Measurements from ENCODE around the gene ARHGAP1.

Gene ARHGAP1

GRCh38 chr11:46643531-46643930, 56.9 kb downstream of the ARHGAP1 start:
- no peak for DNase-seq (ENCODE audit: low read depth in 1 of 2, low spot score in 1 of 2)

GRCh38 chr11:46642627-46643335, 57.6 kb downstream of the ARHGAP1 start:
- DNase-seq (ENCODE audit: low read depth in 1 of 2, low spot score in 1 of 2) = no peak

DNA sequence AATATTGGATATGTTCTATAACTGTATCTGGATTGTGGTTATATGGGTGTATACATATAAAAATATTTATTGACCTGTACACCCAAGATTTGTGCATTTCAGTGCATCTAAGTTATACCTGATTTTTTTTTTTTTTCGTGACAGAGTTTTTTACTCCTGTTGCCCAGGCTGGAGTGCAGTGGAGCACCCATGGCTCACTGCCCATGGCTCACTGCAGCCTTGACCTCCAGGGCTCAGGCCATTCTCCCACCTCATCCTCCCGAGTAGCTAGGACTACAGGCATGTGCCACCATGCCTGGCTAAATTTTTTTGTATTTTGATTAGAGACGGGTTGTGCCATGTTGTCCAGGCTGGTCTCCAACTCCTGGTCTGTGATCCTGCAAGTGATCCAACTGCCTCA, 58.8 kb downstream of the ARHGAP1 start:
- no peak for DNase-seq (ENCODE audit: low read depth in 1 of 2, low spot score in 1 of 2)

DNA sequence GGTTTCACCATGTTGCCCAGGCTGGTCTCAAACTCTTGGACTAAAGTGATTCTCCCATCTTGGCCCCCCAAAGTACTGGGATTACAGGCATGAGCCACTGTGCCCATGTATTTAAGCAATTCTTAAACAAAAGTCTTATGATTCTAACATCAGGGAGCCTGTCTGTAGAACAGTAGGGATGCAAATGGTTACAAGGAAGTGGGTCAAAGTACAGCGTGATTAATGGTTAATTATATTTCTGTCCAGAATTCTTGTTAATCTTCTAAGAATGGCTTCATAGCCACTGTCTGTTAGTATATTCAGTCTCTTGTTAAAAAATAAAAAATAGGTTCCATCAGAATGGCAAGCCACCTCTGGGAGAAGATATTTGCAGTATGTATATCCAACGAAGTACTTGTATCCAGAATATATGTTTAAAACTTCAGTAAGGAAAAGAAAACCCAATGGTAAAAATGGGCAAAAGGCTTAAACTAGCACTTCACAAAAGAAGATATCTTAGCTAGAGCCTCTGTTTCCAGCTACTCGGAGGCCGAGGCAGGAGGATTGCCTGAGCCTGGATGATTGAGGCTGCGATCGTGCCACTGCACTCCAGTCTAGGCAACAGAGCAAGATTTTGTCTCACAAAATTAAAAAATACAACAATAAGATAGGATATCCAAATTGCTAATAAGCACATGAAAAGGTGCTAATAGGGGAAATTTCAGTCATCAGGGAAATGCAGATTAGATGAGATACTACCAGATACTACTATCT, 60.2 kb downstream of the ARHGAP1 start:
- DNase-seq (ENCODE audit: low read depth in 1 of 2, low spot score in 1 of 2) = no peak

- no peak for DNase-seq (ENCODE audit: low read depth in 1 of 2, low spot score in 1 of 2)
These were observed 61.1 kb downstream of the ARHGAP1 start for GRCh38 chr11:46639197-46639839.

- no peak for DNase-seq (ENCODE audit: low read depth in 1 of 2, low spot score in 1 of 2)
These were observed 62.9 kb downstream of the ARHGAP1 start for GRCh38 chr11:46637546-46637945.

- no peak for DNase-seq (ENCODE audit: low read depth in 1 of 2, low spot score in 1 of 2)
These were observed 64.8 kb downstream of the ARHGAP1 start for GRCh38 chr11:46635557-46636139.

DNA sequence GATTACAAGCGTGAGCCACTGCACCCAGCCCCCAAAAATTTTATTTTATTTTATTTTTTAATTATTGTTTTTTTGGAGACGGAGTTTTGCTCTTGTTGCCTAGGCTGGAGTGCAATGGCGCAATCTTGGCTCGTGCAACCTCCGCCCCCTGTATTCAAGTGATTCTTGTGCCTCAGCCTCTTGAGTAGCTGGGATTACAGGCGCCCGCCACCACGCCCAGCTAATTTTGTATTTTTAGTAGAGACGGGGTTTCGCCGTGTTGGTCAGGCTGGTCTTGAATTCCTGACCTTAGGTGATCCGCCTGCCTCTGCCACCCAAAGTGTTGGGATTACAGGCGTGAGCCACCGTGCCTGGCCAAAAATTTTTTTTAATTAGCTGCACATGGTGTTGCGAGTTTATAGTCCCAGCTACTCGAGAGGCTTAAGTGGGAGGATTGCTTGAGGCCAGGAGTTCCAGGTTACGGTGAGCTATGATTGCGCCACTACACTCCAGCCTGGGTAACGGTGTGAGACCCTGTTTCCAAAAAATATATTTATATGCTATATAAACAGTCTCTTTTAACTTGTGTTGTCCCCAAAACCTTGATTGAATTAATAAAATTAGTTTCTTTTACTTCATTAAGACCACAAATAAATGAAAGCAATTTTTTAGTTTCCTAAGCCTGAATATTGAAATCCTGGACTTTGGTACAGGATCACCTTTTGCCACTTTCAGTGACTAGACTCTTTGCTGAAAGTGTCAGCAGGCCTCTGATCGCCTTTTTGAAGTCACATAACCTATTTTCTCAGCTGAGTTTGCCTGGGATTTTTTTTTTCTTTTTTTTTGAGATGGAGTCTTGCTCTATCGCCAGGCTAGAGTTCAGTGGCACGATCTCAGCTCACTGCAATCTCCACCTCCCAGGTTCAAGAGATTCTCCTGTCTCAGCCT, 66.9 kb downstream of the ARHGAP1 start:
- DNase-seq (ENCODE audit: low read depth in 1 of 2, low spot score in 1 of 2) = no peak

- no peak for DNase-seq (ENCODE audit: low read depth in 1 of 2, low spot score in 1 of 2)
These were observed 67.9 kb downstream of the ARHGAP1 start for GRCh38 chr11:46632502-46632901.

DNA sequence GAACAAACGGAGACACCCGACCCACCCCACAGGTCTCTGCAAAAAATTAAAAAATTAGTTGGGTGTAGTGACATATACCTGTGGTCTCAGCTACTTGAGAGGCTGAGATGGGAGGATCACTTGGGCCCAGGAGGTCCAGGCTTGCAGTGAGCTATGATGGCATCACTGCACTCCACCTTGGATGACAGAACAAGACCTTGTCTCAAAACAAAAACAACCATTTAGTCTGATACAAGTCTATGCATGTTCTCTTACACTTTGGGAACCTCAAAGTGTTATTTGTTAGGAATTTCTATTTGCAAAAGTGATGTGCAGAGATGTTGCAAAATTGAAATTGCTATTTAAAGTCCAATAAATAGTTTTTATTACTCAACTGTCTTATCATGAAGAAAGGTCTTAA, 68.7 kb downstream of the ARHGAP1 start:
- no peak for DNase-seq (ENCODE audit: low read depth in 1 of 2, low spot score in 1 of 2)

DNA sequence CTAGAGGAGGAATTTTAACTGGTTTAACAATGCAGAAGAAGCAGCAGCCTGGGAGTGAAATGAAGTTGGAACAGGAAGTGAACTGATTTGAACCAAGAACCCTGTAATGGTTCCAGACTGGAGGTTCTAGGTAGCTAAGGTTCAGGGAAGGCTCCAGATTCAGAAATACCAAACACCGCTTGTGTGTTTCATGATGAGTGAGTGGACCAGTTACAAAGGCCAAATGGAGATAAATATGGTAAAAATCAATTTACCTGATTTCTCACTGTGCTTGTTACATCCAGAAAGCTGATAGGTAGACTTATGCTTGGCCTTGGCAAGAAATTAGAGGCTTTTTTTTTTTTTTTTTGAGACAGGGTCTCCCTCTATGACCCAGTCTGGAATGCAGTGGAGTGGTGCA, 70.2 kb downstream of the ARHGAP1 start:
- DNase-seq (ENCODE audit: low read depth in 1 of 2, low spot score in 1 of 2) = no peak

DNA sequence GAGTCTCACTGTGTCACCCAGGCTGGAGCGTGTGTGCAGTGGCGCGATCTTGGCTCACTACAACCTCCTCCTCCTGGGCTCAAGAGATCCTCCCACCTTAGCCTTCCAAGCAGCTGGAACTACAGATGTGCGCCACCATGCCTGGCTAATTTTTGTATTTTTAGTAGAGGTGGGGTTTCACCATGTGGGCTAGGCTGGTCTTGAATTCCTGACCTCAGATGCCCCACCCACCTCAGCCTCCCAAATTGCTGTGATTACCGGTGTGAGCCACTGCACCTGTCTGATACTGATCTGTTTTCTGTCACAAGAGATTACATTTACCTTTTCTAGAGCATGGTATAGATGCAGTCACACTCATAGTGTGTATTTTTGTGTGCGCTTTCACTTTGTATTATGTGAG, 71.5 kb downstream of the ARHGAP1 start:
- DNase-seq (ENCODE audit: low read depth in 1 of 2, low spot score in 1 of 2) = no peak
